Left hindlimb (tissue), 1 donor: ENCODE measurements around the gene CIRBP.
A peak's percentile ranks its signal among the peaks of the same experiment; 100 is the strongest.

Experiments used
- DNase-seq: peaks from one replicate; pipeline ENCODE4 v3.0.0-alpha.2; 2018

Gene CIRBP

DNA sequence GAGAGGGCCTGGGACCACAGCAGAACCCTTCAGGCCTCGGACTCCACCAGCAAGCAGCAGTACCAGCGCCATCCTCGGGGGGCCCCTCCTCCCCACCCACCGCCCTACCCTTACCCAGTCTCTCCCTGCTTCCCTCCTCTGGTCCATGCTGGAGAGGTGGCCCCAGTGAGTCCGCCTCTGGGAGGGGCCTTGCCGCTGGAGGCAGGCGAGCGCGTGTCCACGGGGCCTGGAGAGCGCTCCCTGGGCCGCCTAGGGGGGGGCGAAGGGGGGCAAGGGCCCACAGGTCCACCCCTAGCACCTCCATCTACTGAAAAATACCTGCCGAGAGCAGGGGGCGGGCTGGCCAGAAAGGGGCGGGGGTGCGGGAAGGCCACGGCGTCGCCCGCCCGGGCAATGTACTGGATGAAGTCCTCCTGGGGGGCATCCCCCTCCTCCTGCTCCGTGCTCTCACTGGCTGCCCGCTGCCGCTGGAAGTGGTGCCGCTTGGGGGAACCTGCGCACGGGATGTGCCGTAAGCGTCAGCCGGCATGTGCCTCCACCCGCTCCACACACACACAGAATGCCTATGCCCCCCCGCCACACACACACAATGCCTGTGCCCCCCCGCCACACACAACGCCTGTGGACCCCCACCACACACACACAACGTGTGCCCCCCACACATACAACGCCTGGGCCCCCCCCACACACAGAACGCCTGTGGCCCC lies 38.2 kb upstream of the CIRBP start:
- no peak for DNase-seq

DNA sequence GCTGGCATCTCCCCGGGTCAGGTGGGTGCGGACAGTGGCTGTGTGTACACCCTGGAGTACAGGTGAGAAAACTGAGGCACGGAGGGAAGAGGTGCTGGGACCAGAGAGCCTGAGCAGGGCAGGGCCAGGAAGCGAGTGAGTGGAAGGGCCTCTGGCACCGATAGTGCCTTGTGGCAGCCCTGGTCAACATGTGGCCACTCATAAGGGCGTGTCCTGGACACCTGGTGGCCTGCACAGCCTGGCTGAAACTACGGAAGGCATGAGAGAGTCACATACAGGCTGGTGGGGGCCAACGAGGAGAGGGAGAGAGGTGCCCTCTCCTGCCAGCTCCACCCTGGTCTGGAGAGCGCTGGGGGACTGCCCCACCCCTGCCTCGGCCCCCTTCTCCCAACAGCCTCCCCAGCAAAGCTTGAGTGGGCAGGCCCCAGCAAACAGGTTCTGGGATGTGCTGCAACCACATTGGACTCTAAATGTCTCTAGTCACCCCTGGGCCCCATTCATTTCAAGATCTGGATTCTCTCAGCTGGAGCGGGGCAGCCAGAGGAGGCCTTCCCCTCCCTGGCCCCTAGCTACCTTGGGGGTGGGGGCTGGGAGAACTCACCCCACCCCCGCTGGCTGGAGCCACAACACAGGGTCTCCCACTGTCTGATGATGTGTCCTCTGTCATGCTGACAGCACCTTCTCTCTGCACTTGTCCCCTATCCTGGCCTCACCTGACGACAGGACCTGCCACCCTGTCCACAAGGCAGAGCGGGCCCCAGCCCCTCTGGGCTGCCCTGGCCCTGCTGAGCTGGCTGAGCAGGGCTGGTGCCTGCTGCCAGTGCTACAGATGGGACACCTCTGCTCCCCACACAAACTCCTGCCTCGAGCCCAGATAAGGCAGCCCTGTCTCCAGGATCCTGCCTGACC lies 37.1 kb upstream of the CIRBP start:
- no peak for DNase-seq

DNA sequence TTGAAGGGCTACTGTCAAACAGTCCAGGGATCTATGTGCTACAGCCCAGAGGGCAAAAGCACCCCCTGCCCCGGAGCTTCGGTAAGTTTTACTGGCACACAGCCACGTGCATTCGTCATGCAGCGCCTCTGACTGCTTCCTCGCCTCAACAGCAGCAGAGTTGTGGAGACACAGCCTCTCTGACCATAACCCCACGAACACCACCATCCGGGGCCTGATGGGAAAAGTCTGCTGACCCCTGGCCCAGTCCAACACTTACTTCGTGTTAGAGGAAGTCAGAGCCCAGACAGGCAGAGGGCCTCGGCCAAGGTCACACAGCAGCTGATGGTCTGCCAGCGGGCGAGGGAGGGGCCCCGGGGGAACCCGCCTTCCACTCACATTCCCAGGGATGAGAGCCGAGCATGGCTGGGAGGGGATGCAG lies 36.5 kb upstream of the CIRBP start:
- no peak for DNase-seq

DNA sequence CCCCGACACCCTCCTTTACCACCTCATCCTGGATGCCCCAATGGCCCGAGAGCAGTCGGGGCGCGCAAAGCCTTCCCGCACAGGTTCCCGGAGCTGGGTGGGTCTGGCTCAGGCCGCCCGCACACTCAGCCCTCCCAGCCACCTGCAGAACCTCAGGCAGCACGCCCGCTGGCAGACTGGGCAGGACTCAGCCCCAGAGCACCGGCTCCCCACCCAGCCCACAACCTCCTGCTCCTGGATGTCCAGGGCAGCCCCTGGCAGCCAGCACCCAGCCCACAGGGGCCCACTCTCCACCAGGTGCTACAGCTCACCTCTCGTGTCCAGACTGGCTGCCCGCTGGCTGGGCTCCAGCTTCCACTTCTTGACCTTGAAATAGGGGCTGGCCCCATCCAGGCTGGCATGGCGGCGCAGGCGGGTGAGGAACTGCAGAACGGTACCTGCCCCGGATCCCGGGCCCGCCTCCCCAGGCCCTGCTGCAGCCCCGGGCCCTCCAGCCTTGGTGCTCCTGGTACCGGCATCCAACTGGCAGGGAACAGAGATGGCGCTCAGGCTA lies 35.9 kb upstream of the CIRBP start:
- no peak for DNase-seq

GRCh38 chr19:1234051-1234954 lies 34.8 kb upstream of the CIRBP start:
- DNase-seq = no peak

DNA sequence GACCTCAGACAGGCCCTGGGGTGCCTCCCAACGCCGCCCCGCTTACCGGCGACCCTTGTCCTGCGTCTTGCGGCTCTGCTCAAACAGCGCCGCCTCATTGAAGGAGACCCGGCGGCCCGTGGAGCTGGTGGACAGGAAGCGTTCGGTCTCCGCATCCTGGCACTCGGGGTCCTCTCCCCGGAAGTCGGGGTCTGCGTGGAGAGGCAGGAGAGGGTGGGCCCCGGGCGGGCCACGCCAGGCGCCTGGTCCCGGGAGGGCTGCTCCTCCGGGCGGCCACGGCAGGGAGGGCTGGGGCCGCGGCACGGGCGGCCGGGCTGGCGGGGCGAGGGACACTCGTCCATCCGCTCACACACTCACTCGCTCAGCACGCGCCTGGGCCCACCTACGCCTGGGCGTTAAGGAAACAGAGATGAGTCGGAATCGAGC lies 34.2 kb upstream of the CIRBP start:
- no peak for DNase-seq

DNA sequence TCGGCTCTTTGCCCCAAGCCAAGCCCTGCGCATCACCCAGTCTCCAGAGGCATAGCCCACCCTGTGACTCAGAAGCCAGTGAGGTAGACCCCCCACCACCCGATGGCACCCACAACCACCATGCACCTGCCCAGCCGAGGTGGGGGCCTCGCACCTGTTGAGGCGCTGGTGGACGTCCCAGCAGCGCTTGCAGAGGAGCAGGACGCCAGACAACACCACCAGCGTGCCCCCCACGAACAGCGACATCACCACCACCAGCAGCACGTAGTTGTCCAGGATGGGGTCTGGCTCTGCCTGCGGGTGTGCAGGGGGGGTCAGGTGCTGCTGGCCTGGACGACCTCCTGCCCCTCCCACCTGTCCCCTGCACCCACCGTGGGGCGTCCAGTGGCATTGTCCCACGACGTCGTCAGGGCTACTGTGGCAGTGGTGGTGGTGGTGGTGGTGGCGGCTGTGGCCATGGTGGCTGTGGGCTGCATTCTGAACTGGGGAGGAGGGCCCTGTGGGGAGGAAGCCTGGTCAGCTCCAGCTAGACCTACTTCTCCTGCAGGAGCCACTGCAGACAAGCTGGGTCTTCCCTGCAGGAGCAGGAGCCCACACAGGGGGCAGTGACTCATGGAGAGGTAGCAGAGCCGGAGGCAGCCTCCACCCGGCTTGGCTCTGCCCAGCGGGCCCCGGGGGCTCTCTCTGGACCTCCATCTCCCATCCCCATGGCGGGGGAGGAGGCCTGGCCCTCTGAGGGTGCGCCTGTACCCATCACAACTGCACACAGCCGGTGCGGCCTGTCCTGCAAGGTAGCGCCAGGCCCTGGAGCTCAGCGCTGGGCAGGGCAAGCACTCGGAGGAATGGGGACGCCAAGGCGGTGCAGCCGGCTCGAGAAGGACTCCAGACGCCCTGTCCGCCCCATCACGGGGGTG lies 33.2 kb upstream of the CIRBP start:
- DNase-seq = no peak

GRCh38 chr19:1236576-1236975 lies 32.6 kb upstream of the CIRBP start:
- no peak for DNase-seq

DNA sequence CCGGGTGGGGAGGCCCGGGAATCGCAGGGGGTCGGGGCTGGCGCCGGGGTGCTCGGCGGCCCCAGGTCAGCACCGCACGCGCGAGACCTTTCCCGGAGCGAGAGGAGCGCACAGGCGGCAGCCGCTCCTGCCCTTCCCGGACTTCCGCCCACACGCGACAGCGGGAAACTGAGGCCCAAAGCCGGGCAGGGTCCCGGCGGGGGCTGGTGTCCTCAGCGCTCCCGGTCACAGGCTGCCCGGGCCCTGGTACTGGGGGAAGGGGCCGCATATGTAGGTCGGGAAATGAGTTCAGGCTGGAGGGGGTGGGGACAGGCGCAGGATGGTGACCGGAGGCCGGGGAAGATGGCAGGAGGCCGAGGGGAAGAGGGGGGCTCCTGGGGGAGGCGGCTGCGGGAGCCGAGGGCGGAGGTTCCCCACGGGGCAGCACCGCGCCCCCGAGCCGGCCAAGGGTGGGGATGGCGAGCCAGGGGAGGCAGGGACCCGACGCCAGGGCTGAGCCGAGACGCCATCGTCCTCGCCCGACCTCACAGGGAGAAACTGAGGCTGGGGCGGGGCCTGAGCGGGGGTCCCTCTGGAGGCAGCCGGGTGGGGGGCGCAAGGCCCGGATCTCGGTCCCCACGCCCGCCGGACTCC lies 32.0 kb upstream of the CIRBP start:
- DNase-seq = peak; percentile 76

DNA sequence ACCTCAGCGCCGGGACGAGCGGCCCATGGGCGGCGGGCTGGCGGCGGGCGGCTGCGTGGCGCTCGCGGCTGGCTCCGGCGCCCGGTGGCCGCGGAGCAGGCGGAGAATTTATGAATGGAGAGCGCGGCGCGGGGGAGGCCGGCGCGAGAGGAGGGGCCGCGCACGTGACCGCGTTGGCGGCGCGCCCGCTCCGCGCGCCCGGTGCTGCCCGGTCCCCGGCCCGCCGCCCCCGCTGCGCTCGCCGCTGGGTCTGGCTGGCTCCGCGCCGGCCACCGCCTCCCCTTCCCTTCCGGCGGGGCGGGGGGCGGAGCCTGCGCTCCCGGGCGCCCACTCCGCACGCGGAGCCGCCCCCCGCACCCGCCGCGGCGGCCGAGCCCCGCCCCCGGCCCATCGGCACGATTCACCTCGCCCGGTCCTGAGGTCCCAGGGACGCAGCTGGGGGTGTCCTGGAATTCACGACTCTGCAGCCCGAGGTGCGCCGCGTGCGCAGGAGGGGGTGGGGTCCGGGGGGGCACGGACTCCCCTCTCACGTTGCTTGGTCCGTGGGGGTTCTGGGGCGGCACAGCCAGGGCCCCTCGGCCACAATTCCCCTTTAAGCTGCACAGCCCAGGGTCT lies 31.3 kb upstream of the CIRBP start, which contains the start of gene CBARP:
Gene CBARP, minus strand, starts transcription at position 252 of the 615 bp plus-strand sequence. CDS start 1,905 bp downstream, outside the sequence.
- DNase-seq = peak; percentile 65

GRCh38 chr19:1238369-1239303 lies 30.5 kb upstream of the CIRBP start:
- no peak for DNase-seq

DNA sequence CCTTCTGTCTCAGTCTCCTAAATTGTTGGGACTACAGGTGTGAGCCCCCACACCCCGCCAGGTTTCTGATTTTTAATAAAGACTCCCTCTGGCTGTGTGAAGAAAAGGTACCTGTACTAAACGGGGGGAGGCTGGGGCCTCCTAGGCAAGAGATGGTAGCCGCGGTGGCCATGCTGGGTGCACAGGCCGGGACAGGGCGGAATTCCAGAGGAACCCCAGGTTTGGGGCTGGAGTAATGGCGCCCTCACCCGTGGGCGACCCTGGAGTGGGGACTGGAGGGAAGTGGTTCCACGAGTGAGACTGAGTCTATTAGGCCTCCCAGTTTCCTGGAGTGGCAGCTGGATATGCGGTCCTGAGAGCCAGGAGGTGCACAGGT lies 29.7 kb upstream of the CIRBP start:
- no peak for DNase-seq

DNA sequence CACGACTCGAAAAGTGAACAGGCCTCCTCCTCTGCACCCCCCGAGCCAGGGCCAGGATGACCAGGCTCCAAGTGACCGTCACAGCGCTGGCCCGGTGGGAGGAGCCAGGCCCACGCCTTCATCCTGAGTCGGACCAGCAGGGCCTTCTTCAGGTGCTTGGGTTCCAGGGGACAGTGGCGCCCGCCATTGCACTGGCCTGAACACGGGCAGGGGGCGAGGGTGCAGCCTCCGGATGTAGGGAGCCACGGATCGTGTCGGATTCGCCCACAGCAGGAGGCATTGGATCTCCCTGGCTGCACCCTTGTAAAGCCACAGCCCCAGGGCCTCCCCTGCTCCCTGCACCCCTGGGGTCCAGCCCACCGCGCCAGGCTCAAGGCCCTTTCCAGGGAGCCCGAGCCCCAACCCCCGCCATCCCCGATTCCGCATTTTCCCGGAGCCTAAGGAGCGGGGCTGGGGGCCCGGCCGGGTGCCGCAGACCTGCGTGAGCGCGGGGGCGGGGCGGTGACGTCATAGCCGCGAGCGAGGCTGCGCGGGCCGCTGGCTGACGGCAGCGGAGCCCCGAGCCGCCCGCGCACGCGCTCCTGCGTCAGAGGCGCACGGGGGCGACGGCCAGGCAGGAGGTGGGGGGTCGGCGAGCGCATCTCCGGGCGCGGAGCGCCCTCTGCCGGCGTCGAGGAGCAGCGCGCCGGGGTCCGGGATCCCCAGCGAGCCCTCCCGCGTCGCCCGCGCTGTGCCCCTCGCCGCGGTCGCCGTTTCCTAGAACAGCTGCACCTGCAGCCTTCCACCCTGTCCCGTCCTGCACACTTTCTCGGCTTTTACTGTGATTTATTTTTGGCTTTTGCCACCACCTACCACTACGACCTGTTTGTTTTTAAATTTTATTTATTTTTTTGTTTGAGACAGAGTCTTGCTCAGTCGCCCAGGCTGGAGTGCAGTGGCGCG lies 29.1 kb upstream of the CIRBP start:
- DNase-seq = peak; percentile 91

DNA sequence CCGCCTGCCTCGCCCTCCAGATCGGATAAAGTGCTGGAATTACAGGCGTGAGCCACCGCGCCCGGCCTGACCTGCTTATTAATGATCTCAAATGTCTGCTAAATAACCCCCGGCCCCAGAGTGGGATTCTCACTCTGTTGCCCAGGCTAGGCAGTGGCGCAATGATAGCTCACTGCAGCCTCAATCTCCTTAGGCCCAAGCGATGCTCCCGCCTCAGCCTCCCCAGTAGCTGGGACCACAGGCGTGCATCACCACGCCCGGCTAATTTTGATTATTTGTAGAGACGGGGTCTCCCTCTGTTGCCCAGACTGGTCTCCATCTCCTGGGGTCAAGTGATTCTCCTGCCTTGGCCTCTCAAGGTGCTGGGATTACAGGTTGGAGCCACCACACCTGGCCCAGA lies 28.2 kb upstream of the CIRBP start:
- no peak for DNase-seq

GRCh38 chr19:1241417-1242095 lies 27.6 kb upstream of the CIRBP start, which contains the start of gene ATP5F1D:
ATP5F1D (plus strand) TSS chr19:1241751; CDS start chr19:1241851, 100 bp downstream.
- DNase-seq = peak; percentile 95

DNA sequence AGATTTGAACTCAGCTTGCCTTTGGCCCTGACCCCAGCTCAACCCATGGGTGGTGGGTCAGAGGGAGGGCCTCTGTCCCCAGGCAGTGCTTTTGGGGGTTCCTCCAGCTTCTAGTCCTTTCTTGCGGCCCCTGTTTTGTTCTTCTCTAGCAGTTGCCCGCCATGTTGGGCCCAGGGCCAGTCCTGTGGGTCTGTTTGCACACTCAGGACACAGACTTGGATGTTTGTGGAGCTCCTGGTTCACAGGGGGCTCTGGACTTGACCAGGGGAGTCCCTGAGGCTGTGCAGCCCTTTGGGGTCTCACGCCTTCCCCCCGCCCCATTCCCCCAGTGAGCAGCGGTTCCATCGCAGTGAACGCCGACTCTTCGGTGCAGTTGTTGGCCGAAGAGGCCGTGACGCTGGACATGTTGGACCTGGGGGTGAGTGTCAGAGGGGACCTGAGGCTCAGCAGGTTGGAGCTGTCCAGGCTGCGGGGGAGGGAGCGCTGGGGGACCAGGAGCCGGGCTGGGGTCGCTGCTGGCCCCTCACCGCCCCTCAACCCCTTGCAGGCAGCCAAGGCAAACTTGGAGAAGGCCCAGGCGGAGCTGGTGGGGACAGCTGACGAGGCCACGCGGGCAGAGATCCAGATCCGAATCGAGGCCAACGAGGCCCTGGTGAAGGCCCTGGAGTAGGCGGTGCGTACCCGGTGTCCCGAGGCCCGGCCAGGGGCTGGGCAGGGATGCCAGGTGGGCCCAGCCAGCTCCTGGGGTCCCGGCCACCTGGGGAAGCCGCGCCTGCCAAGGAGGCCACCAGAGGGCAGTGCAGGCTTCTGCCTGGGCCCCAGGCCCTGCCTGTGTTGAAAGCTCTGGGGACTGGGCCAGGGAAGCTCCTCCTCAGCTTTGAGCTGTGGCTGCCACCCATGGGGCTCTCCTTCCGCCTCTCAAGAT lies 25.1 kb upstream of the CIRBP start:
- DNase-seq = peak; percentile 84
